Motor neuron (in vitro differentiated cells): ENCODE results near the gene HIRA. TPM values are rescaled to one million over a fixed set of nuclear protein-coding genes. Genes with fewer than 3 reads are reported as not detected.

Experiments
- total RNA-seq, 8 experiments: library from RNA; unstranded; fragments of 300-600 nt; gene quantifications; 2 replicates each; pipeline versions ENCODE4 v1.2.3 to v1.2.4, GENCODE V29; 2022

The HIRA gene
- total RNA-seq, 8 experiments from 2014 or later = 9.9 to 30.1 (median 18.1) TPM

Other genes starting within 250 kb of the HIRA start
- 10 to 100 TPM in 1 of 8 experiments, 1 to 10 TPM in 7; 3.5 to 12.8 (median 6.1) TPM for gene CLTCL1, start 140.0 kb downstream of the HIRA start, total RNA-seq
- 10 to 100 TPM; 30.3 to 86.6 (median 43.8) TPM for gene MRPL40, start 812 bp upstream of the HIRA start, total RNA-seq
- gene C22orf39, start 16.0 kb upstream of the HIRA start, total RNA-seq = 10 to 100 TPM; 15.5 to 60.9 (median 47.9) TPM
- gene UFD1, start 47.5 kb upstream of the HIRA start, total RNA-seq = 100 to 1,000 TPM in 1 of 8 experiments, 10 to 100 TPM in 7; 18.1 to 100 (median 51.4) TPM
- 10 to 100 TPM in 3 of 8 experiments, 1 to 10 TPM in 2, under 1 TPM in 3; 0.60 to 28.7 (median 1.2) TPM for gene CDC45, start 48.2 kb upstream of the HIRA start, total RNA-seq
- 1 to 10 TPM in 2 of 8 experiments, under 1 TPM in 5, not detected in 1; 0.11 to 3.4 (median 0.31) TPM for gene CLDN5, start 92.7 kb upstream of the HIRA start, total RNA-seq